Measurements from ENCODE around the gene CST7. TPM values are rescaled to one million over a fixed set of nuclear protein-coding genes. Genes with fewer than 3 reads are reported as not detected.

CST7 gene
- total RNA-seq, 2 donors from 2014 or later = 5.4 to 10.9 TPM

- H3K27ac ChIP-seq = no peak overlapping the region
- no peaks in the 10 kb centered on the region for H3K27me3 ChIP-seq (replicated peaks; ENCODE audit: insufficient read depth)
- no peak for ATAC-seq (ENCODE audit: insufficient number of reproducible peaks, low FRiP score, low read depth)
- H3K36me3 ChIP-seq = no peaks in the 10 kb centered on the region
- no peaks in the 10 kb centered on the region for H3K9me3 ChIP-seq
- peaks cover 12 to 38% of the 10 kb centered on the region in 2 donors for H3K4me1 ChIP-seq (ENCODE audit: control insufficient read depth in 1 of 2, low read depth in 2 of 2)
- no peak for TF ChIP-seq CTCF (IDR thresholded peaks at IDR 0.05)
- DNase-seq (ENCODE audit: low spot score) = no peak
- H3K4me3 ChIP-seq = no peak overlapping the region
Measured at GRCh38 chr20:24995741-24996448, 46.8 kb downstream of the CST7 start.

- Histone ChIP-seq H3K4me1 (ENCODE audit: control insufficient read depth in 1 of 2, low read depth in 2 of 2) (peaks cover 8 to 30% of the 10 kb centered on the region in 2 donors), H3K27me3 (replicated peaks; ENCODE audit: insufficient read depth) (no peaks in the 10 kb centered on the region), H3K9me3 (no peaks in the 10 kb centered on the region), H3K36me3 (no peaks in the 10 kb centered on the region), H3K27ac (no peak overlapping the region), H3K4me3 (no peak overlapping the region)
- TF ChIP-seq CTCF (IDR thresholded peaks at IDR 0.05) = no peak
- no peak for DNase-seq (ENCODE audit: low spot score)
- no peak for ATAC-seq (ENCODE audit: insufficient number of reproducible peaks, low FRiP score, low read depth)
Measured at GRCh38 chr20:24996449-24997377, 47.6 kb downstream of the CST7 start.

GRCh38 chr20:24998121-24998520 lies 49.1 kb downstream of the CST7 start:
- Histone ChIP-seq H3K27ac (no peak overlapping the region), H3K27me3 (replicated peaks; ENCODE audit: insufficient read depth) (no peaks in the 10 kb centered on the region), H3K36me3 (no peaks in the 10 kb centered on the region), H3K4me1 (ENCODE audit: control insufficient read depth in 1 of 2, low read depth in 2 of 2) (peaks cover 7 to 28% of the 10 kb centered on the region in 2 donors), H3K4me3 (no peak overlapping the region), H3K9me3 (no peaks in the 10 kb centered on the region)
- no peak for ATAC-seq (ENCODE audit: insufficient number of reproducible peaks, low FRiP score, low read depth)
- no peak for DNase-seq (ENCODE audit: low spot score)
- no peak for TF ChIP-seq CTCF (IDR thresholded peaks at IDR 0.05)

- TF ChIP-seq CTCF (IDR thresholded peaks at IDR 0.05) = no peak
- DNase-seq (ENCODE audit: low spot score) = no peak
- H3K9me3 ChIP-seq = no peaks in the 10 kb centered on the region
- H3K4me1 ChIP-seq (ENCODE audit: control insufficient read depth in 1 of 2, low read depth in 2 of 2) = peaks cover 3 to 23% of the 10 kb centered on the region in 2 donors
- no peak overlapping the region for H3K27ac ChIP-seq
- no peaks in the 10 kb centered on the region for H3K36me3 ChIP-seq
- H3K27me3 ChIP-seq (replicated peaks; ENCODE audit: insufficient read depth) = no peaks in the 10 kb centered on the region
- no peak overlapping the region for H3K4me3 ChIP-seq
- ATAC-seq (ENCODE audit: insufficient number of reproducible peaks, low FRiP score, low read depth) = no peak
Measured at GRCh38 chr20:24998631-24999445, 49.8 kb downstream of the CST7 start.
